Measurements from ENCODE around the gene WNT10A.
"Not testable (repeated sequence)": the region's sequence is repeated elsewhere in the genome, so short reads cannot be mapped to it uniquely, and the experiment has no call there.

WNT10A gene

GRCh38 chr2:218880102-218880858 is at the start of gene WNT10A:
WNT10A (plus strand) TSS chr2:218880852; CDS start chr2:218880996, 144 bp downstream.
- DNase-seq: peak; percentile 90

GRCh38 chr2:218831378-218831990 is 49.2 kb upstream of the WNT10A start, which contains the start of gene PRKAG3:
PRKAG3 (minus strand) TSS chr2:218831803.
- DNase-seq: no peak

- no peak for DNase-seq
Observed at GRCh38 chr2:218832081-218832480, 48.6 kb upstream of the WNT10A start.

DNA sequence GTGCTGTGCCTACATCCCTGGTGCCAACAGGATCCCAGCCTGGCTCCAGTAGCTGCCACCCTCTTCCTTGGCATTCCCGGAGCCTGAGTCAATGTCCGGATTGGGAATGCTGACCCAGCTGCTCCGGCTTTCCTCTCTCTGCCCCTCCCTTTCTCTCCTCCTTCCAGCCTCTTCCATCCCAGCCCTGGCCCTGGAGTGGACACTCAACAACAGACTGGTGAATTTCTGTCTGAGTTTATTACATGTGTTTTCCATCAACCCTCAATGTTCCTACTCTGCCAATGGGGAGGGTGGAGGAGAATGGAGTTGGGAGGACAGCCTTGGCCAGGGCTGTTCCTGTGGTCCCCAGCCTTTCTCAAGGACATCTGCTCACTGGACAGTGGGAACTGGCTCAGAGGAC is 48.1 kb upstream of the WNT10A start:
- no peak for DNase-seq

DNA sequence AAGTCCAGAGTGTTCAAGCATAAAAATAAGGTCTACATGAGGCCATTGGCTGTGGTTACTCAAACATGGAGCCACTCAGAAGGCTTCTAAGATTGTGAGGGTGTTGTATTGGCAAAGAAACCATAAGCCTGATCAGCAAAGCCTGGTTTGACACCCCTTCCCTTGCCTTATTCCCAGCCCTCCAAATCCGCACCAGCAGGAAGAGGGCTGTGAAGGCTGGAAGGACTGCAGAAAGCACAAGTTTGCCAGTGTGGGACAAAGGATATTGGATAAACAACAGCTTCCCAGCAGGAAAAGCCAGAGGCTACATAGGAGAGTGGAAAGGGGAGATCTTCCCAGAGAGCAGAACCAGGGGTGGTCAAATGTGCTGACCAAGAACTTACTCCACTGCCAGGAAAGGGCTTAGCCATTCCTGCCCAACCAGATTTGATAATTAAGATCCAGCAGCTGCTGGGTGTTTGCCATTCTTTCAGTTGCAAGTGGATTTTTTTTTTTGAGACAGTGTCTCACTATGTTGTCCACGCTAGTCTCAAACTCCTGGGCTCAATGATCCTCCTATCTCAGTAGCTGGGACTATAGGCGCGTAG is 47.5 kb upstream of the WNT10A start:
- DNase-seq: no peak

GRCh38 chr2:218834685-218835084 is 46.0 kb upstream of the WNT10A start:
- no peak for DNase-seq

DNA sequence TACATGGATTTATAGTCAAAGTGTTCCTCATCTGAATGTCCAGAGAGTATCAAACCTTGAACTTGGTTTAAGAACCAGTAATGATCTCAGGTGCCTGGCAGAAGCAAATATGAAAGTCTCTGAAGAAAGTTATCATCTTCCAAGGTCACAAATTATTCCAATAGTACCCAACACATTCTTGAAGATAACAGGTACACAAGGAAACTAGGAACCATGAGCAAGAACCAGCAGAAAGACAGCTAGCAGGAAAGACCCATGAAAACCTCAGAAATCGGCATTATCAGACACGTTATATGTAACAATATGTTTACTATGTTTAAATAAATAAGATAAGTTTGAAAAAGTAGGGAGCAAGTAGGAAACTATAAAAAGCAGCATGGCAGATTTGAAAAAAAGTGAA is 43.2 kb upstream of the WNT10A start:
- DNase-seq: no peak

DNA sequence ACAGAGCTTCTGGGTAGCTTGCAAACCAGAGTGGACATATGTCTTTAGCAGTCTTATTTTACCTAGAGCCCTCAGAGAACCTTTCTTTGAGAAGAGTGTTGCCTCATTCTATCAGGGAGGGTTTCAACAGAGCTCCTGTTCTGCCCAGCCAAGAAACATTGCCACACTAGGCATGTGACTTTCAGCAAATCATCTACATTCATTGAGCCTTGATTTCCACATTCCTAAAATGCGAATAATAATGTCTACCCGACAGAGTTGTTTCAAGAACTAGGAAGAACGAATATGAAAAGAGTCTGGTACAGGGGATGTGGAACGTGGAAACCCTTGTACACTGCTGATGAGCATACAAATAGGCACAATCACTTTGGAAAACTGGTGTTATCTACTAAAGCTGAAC is 41.2 kb upstream of the WNT10A start:
- peak; percentile 16 for DNase-seq

DNA sequence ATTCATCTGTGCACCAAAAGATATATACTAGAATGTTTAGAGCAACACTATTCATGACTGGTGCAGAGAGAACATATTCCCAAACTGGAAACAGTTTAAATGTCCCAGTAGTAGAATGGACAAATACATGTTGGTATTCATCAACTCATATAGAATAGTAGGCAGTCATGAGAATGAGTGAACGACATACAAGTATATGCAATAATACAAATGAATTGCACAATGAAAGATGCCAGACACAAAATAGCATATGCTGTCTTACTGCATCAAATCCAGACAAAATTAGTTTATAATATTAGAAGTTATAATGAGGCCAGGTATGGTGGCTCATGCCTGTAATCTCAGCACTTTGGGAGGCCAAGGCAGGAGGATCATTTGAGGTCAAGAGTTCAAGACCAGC is 40.8 kb upstream of the WNT10A start:
- DNase-seq: no peak

DNA sequence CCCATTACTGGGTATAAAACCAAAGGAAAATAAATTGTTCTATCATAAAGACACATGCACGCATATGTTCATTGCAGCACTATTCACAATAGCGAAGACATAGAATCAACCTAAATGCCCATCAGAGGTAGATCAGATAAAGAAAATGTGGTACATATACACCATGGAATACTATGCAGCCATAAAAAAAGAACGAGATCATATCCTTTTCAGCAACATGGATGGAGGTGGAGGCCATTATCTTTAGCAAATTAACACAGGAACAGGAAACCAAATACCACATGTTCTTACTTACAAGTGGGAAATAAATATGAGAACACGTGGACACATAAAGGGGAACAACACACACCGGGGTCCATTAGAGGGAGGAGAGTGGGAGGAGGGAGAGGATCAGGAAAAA is 36.3 kb upstream of the WNT10A start:
- DNase-seq: not testable (repeated sequence)

DNA sequence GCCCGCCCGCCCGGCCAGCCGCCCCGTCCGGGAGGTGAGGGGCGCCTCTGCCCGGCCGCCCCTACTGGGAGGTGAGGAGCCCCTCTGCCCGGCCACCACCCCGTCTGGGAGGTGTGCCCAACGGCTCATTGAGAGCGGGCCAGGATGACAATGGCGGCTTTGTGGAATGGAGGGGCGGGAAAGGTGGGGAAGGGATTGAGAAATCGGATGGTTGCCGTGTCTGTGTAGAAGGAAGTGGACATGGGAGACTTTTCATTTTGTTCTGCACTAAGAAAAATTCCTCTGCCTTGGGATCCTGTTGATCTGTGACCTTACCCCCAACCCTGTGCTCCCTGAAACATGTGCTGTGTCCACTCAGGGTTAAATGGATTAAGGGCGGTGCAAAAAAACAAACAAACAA is 33.7 kb upstream of the WNT10A start:
- DNase-seq: not testable (repeated sequence)

DNA sequence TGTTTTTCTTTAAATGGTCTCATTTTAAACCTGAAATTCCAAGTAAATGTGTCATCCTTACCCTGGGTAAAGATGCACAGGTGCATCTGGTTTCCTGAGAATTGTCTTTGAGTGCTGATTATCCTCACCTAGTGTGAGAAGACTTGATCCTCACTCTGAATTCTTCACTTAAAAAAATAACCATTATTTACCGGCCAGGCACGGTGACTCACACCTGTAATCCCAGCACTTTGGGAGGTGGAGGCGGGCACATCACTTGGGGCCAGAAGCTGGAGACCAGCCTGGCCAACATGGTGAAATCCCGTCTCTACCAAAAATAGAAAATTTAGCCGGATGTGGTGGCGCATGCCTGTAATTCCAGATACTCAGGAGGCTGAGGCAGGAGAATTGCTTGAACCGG is 30.9 kb upstream of the WNT10A start:
- no peak for DNase-seq

- DNase-seq: no peak
Observed at GRCh38 chr2:218850796-218851195, 29.9 kb upstream of the WNT10A start.

- no peak for DNase-seq
Observed at GRCh38 chr2:218851286-218851685, 29.4 kb upstream of the WNT10A start.

GRCh38 chr2:218852911-218853667 is 27.6 kb upstream of the WNT10A start:
- DNase-seq: peak; percentile 47

DNA sequence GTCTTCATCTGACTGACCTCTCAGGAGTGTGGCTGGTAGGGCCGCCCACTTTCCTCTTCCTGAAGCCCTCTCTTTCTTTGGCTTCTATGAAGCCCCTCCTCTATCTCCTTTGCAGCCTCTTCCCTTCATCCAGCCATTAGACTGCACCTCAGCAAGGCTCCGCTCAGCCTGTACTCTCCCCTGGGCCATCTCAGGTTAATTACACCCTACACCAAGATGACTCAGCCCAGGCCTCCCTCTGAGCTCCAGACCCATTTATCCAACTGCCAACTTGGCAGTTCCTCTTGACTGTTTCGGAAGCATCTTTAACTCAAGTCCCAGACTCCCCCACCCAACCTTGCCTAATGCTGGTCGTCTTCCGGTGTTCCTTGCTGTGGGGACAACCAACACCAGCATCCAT is 26.9 kb upstream of the WNT10A start:
- DNase-seq: no peak

- no peak for DNase-seq
Observed at GRCh38 chr2:218854860-218855259, 25.8 kb upstream of the WNT10A start.

- DNase-seq: no peak
Observed at GRCh38 chr2:218855305-218856166, 25.1 kb upstream of the WNT10A start.

GRCh38 chr2:218856167-218856895 is 24.3 kb upstream of the WNT10A start:
- no peak for DNase-seq

DNA sequence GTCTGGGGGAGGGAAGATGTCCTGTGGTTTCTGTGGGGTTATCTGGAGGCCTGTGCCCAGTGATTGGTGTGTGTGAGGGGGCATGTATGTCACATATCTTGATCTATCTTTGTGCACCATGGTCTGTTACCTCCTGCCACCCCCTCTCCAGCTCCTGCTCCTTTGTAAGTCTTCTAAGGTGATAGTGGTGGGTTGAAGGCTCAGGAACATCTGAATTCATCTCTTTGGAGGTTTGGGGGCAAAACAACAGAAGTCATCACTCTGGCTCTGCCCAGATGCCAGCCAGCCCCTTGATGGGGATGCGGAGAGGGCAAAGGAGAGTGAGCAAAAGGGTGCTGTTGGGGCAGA is 23.8 kb upstream of the WNT10A start:
- DNase-seq: no peak

DNA sequence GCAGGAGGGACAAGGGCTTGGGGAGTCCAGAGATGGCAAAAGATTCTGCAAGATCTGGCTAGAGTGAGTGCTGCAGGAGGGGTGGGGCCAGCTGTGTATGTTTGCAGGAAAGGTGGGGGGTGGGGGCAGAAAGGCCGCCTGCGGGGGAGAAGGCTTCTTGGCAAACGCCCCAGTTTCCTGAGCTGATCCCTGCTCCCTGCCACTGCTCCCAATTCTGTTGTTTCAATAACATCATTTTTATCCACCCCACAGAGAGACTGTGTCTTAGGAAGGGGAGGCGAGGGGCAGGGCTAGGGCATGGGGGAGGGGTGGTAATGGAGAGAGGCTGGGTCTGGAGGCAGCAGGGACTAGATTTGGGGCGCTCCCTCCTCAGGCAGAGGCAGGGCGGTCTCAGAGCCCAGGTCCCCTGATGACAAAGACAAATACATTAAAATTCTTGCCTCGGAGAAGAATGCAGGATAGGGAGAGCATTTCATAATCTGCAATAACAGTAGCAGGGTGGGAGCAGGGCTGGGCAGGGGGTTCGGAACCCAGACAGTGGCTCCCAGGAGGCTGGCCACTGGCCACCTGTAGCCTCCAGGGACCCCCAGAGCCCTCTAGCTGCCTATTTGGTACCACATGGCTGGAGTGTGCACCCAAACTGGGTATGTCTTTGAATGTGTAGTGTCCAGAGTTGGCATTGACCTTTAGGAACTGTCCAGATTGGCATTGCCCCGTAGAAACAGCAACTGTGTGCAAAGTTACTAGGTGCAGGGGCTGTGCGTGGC is 23.1 kb upstream of the WNT10A start:
- DNase-seq: no peak
